K562 (cell line): ENCODE data around the gene RNASE8. TPM values are rescaled to one million over a fixed set of nuclear protein-coding genes. Genes with fewer than 3 reads are reported as not detected.

Experiments
- ATAC-seq: fragments of 200-7000 bp; cut with Tn5 transposase; 3 replicates; pipeline ENCODE4 v1.9.1; 2020; ENCODE audit warnings: moderate library complexity
- BruUV-seq: library from RNA; stranded (reverse); fragments of 400-500 nt; replicated peaks from 2 replicates; lab custom pipeline; 2021; lab: Mats Ljungman, UMichigan
- CTCF ChIA-PET: fragments of 300-600 bp; formaldehyde crosslinking; extraction: SDS; loops from one replicate; lab custom pipeline; 2021; ENCODE audit warnings: low intra/inter-chr PET ratio; lab: Yijun Ruan, JAX
- POLR2A ChIA-PET: fragments of 300-600, 350-650 bp; sonication (Branson Sonifier 250); formaldehyde crosslinking; extraction: SDS; loops from one replicate; lab custom pipeline; 2021; ENCODE audit warnings: antibody characterized with exemption, inconsistent platforms; lab: Yijun Ruan, JAX
- DNase-seq, 4 experiments: peaks; one replicate each; pipeline versions ENCODE4 v3.0.0 to v3.0.0-alpha.2; 2011 to 2018; ENCODE audit warnings: low spot score in 3 of 4, mixed read lengths in 3 of 4; ENCODE audit errors: extremely low read depth in 1 of 4
- FAIRE-seq: peaks from 2 replicates; lab custom pipeline; 2011; peaks lifted over from hg19 to GRCh38; lab: Jason Lieb, UNC
- H2AFZ ChIP-seq: 2 replicates; pipeline ENCODE4 v1.6.0; 2011; ENCODE audit warnings: low read depth, low read length, control low read depth, inconsistent platforms
- H3K27ac ChIP-seq: fragments of 200-600 bp; 3 replicates; pipeline ENCODE4 v1.8.0; 2011; ENCODE audit warnings: low read depth, mild to moderate bottlenecking, control low read depth, inconsistent platforms, low read length, moderate library complexity, mixed read lengths; ENCODE audit errors: extremely low read depth
- H3K27me3 ChIP-seq, 2 experiments: fragments of 300-600 bp in 1 of 2; 2 replicates in 1 of 2; 3 replicates in 1 of 2; pipeline versions ENCODE4 v1.6.0 to v1.8.0; 2011; ENCODE audit warnings: inconsistent platforms in 2 of 2, low read length in 2 of 2, mild to moderate bottlenecking in 1 of 2, mixed read lengths in 1 of 2, moderate library complexity in 1 of 2; ENCODE audit not compliant: control insufficient read depth in 2 of 2, insufficient read depth in 2 of 2
- H3K36me3 ChIP-seq: fragments of 300-600 bp; 3 replicates; pipeline ENCODE4 v1.8.0; 2011; ENCODE audit warnings: mild to moderate bottlenecking, low read length, inconsistent platforms; ENCODE audit not compliant: control insufficient read depth, insufficient read depth
- H3K4me1 ChIP-seq, 2 experiments: fragments of 200-600 bp in 1 of 2; replicated peaks in 1 of 2; 2 replicates in 1 of 2; 3 replicates in 1 of 2; pipeline versions ENCODE4 v1.5.1 to v1.8.0; 2011; ENCODE audit warnings: inconsistent platforms in 2 of 2, low read length in 2 of 2, mild to moderate bottlenecking in 1 of 2, mixed read lengths in 1 of 2, moderate library complexity in 1 of 2; ENCODE audit not compliant: control insufficient read depth in 2 of 2, insufficient read depth in 2 of 2
- H3K4me2 ChIP-seq: 2 replicates; pipeline ENCODE4 v1.6.1; 2011; ENCODE audit warnings: low read length, control low read depth, inconsistent platforms, mixed read lengths; ENCODE audit not compliant: insufficient read depth
- H3K4me3 ChIP-seq: fragments of 200-600 bp; sonication (generic), shearing (Covaris generic); 2 replicates; pipeline ENCODE4 v1.5.1; 2016; ENCODE audit warnings: control low read depth, inconsistent platforms
- H3K79me2 ChIP-seq: fragments of 200-600 bp; 3 replicates; pipeline ENCODE4 v1.8.0; 2011; ENCODE audit warnings: low read length, inconsistent platforms; ENCODE audit not compliant: control insufficient read depth, insufficient read depth
- H3K9ac ChIP-seq, 2 experiments: 2 replicates each; pipeline versions ENCODE4 v1.6.0 to v1.6.1; 2011; ENCODE audit warnings: low read depth in 2 of 2, low read length in 2 of 2, control low read depth in 1 of 2, inconsistent platforms in 1 of 2, mild to moderate bottlenecking in 1 of 2, mixed read lengths in 1 of 2; ENCODE audit not compliant: insufficient read depth in 1 of 2
- H3K9me1 ChIP-seq: one replicate; pipeline ENCODE4 v1.6.0; 2011; ENCODE audit warnings: inconsistent platforms, mild to moderate bottlenecking, low read length, moderate library complexity; ENCODE audit not compliant: control insufficient read depth, insufficient read depth
- H3K9me3 ChIP-seq: replicated peaks from 2 replicates; pipeline ENCODE4 v1.5.1; 2011; ENCODE audit warnings: low read depth, low read length, inconsistent platforms; ENCODE audit not compliant: control insufficient read depth, insufficient read depth
- H4K20me1 ChIP-seq: replicated peaks from 2 replicates; pipeline ENCODE4 v1.6.1; 2011; ENCODE audit warnings: low read length, inconsistent platforms, mixed read lengths; ENCODE audit not compliant: control insufficient read depth, insufficient read depth
- ETV1 ChIP-seq: fragments of 450-650 bp; conservative IDR thresholded peaks from 2 replicates; pipeline ENCODE4 v1.6.1; 2016; ENCODE audit warnings: missing genetic modification characterization, control low read depth, low read depth, missing compliant biosample characterization
- MXI1 ChIP-seq: IDR thresholded peaks from 2 replicates; pipeline ENCODE4 v1.6.1; 2011; ENCODE audit warnings: low read depth, mild to moderate bottlenecking, improper control_type of control experiment, low read length
- NFYB ChIP-seq: IDR thresholded peaks from 2 replicates; pipeline ENCODE4 v1.6.1; 2011; ENCODE audit warnings: mild to moderate bottlenecking, moderate library complexity; ENCODE audit not compliant: insufficient read length; ENCODE audit errors: extremely low read depth
- PHF20 ChIP-seq: fragments of 450-650 bp; IDR thresholded peaks from 2 replicates; pipeline ENCODE4 v1.6.1; 2018; ENCODE audit not compliant: partially characterized antibody
- POLR3G ChIP-seq: IDR thresholded peaks from 2 replicates; pipeline ENCODE4 v1.6.1; 2011; ENCODE audit not compliant: insufficient read length, insufficient replicate concordance; ENCODE audit errors: extremely low read depth
- RAD51 ChIP-seq: fragments of 450-650 bp; IDR thresholded peaks from 2 replicates; pipeline ENCODE4 v1.7.1; 2016; ENCODE audit warnings: low read depth, mild to moderate bottlenecking, borderline replicate concordance
- SMARCA4 ChIP-seq: fragments of 450-650 bp; IDR thresholded peaks from 2 replicates; pipeline ENCODE4 v1.6.1; 2016
- TAF15 ChIP-seq: fragments of 200-400 bp; formaldehyde crosslinking; IDR thresholded peaks from 2 replicates; pipeline ENCODE4 v1.6.1; 2017; ENCODE audit warnings: mild to moderate bottlenecking, low read depth, low read length, moderate library complexity
- U2AF1 ChIP-seq: fragments of 200-400 bp; formaldehyde crosslinking; optimal IDR thresholded peaks from 2 replicates; pipeline ENCODE3; 2017; ENCODE audit warnings: mild to moderate bottlenecking, low read depth, low read length, moderate library complexity
- ZFP36 ChIP-seq: fragments of 150-350 bp; IDR thresholded peaks from 2 replicates; pipeline ENCODE4 v1.6.1; 2018; ENCODE audit warnings: low read length, low read depth; ENCODE audit not compliant: partially characterized antibody
- ZFX ChIP-seq: sonication (generic); formaldehyde crosslinking; IDR thresholded peaks from 2 replicates; pipeline ENCODE4 v1.8.0; 2022; ENCODE audit warnings: mild to moderate bottlenecking, missing genetic modification reagents, moderate library complexity
- ZNF253 ChIP-seq: fragments of 250-450 bp; sonication (Bioruptor Pico); conservative IDR thresholded peaks from 2 replicates; pipeline ENCODE4 v1.6.1; 2021; ENCODE audit warnings: mild to moderate bottlenecking
- ZNF354B ChIP-seq: fragments of 250-450 bp; sonication (Bioruptor Pico); IDR thresholded peaks from 2 replicates; pipeline ENCODE4 v1.4.0; 2020
- WGBS: fragments of 100-300 bp; shearing (Covaris generic); methylation state at CpG from one replicate; pipeline ENCODE4 v1.1.6; 2016; ENCODE audit warnings: low coverage, mixed read lengths; ENCODE audit not compliant: insufficient coverage; ENCODE audit errors: missing lambda C conversion rate; 5-methylcytosine and 5-hydroxymethylcytosine counted together
- in situ Hi-C: fragments of 300-500 bp; cut with MboI; formaldehyde crosslinking; loops from 4 replicates; pipeline ENCODE4 v1.15.0; 2018; ENCODE audit warnings: inconsistent platforms, mixed read lengths
- intact Hi-C: fragments of 100-400 bp; cut with micrococcal nuclease; formaldehyde crosslinking; loops from 2 replicates; pipeline ENCODE4 v1.14.2; 2022
- polyA plus RNA-seq, 8 experiments: library from polyadenylated mRNA; depleted of rRNA in 4 of 8; stranded (reverse) in 5 of 8; unstranded in 3 of 8; fragments of >200 nt; fragmentation: Nextera tagmentation in 2 of 8; fragmentation: Illumina TruSeq in 1 of 8; extraction: Ambion mirVana in 2 of 8; extraction: Trizol in 1 of 8; gene quantifications; 2 replicates each; pipeline versions ENCODE4 v1.2.1 to v1.2.3, GENCODE V29; 2011 to 2014; ENCODE audit warnings: inconsistent platforms in 1 of 8, missing spikeins in 1 of 8
- total RNA-seq, 7 experiments: library from RNA; depleted of rRNA in 6 of 7; stranded (reverse); fragments of >200 nt in 6 of 7; fragmentation: Illumina TruSeq in 2 of 7; extraction: Trizol in 2 of 7; gene quantifications; 2 replicates each; pipeline versions ENCODE4 v1.2.1 to v1.2.3, GENCODE V29; 2011 to 2021; ENCODE audit warnings: low replicate concordance in 1 of 7
- TF ChIP-seq, protein P1 (sequence below): fragments of 450-650 bp; IDR thresholded peaks from 2 replicates; pipeline ENCODE4 v1.6.1; 2018; ENCODE audit warnings: mild to moderate bottlenecking, low read depth; ENCODE audit not compliant: partially characterized antibody
- TF ChIP-seq, protein P2 (sequence below): fragments of 450-650 bp; IDR thresholded peaks from 2 replicates; pipeline ENCODE4 v1.6.1; 2018; ENCODE audit not compliant: partially characterized antibody

RNASE8 gene
- total and polyA plus RNA-seq, 9 of the 15 experiments (the other 6 are each of a cell fraction or from before 2014, with no cell fraction given), result not detected

DNA sequence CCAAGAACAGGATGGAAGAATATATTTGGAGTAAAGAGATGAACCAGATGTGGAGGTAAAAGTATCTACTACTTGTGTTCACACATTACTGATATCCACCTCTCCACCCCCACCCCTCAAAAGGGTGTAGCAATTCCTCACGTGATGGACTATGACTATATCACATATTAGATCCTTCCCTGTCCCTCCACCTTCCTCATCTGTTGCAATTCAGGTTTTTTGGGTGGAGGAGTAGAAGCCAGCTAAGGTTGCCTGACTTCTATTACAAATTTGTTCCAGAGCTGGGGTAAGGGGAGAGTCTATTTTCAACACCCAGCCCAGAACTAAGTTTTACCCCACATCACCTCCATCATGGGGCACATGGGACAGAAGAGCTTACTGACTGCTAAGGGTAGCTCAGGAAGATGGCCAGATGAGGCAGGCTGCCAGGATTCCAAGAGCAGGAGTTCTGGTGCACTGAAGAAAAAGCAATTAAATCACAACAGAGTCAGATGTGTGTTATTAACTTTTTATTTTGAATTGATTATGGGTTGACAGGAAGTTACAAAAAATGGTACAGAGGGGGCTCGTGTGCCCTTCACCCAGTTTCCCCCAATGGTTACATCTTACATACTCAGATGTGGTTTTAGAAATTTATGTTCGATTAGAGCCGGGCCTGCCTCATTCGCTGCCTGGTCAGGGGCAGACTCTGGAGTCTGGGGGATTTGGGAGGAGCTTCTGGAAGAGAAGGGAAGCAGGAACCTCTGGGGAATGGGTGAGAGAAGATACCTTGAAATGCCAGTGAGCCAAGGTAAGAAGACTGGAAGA lies 25.1 kb upstream of the RNASE8 start (continued):
- TF ChIP-seq, protein P1, sequence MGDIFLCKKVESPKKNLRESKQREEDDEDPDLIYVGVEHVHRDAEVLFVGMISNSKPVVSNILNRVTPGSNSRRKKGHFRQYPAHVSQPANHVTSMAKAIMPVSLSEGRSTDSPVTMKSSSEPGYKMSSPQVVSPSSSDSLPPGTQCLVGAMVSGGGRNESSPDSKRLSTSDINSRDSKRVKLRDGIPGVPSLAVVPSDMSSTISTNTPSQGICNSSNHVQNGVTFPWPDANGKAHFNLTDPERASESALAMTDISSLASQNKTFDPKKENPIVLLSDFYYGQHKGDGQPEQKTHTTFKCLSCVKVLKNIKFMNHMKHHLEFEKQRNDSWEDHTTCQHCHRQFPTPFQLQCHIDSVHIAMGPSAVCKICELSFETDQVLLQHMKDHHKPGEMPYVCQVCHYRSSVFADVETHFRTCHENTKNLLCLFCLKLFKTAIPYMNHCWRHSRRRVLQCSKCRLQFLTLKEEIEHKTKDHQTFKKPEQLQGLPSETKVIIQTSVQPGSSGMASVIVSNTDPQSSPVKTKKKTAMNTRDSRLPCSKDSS, result no peak
- TF ChIP-seq ZNF354B (CRISPR knock-in tag), result no peak

DNA sequence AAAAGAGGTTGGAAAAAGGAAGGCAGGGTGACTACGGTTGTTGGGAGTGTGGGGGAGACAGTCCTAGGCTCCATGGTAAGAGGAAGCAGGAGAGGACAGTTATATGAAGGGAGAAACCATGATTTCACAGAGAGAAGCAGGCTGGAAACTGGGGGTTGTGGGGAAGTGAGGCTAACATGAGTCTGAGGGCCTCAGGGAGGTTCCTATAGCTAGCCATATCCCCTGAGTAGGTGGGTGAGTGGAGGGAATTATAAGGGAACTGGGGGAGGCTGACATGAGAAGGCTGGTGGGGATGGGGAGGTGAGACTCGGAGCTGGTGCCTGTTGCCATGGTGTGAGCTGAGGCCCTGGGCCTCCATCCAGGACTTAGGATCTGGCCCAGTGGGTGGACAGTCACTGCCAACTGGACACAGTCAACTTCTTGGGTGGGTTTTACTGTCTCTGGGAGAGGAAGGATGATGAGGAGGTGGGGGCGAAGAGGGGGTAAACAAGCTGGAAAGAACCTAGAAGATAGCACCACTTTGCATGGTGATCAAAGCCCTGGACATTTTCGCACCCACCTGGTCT lies 24.4 kb upstream of the RNASE8 start:
- WGBS, result 57% methylated on average over 3 of the region's 4 CpGs
- H3K27me3 ChIP-seq, result no peaks in the 10 kb centered on the region
- H3K9me3 ChIP-seq, result no peaks in the 10 kb centered on the region
- ATAC-seq (no peak), FAIRE-seq (no peak), DNase-seq (no peak)
- no peak overlapping the region for H3K4me2 ChIP-seq
- no peak overlapping the region for H3K4me3 ChIP-seq
- no peaks in the 10 kb centered on the region for H4K20me1 ChIP-seq
- ChIA-PET CTCF (no interaction called here), POLR2A (interaction anchor here (0.7 kb wide), 2 partner anchors 10 to 1009 kb away, joined by 3 read pairs; no protein-coding TSS in a partner anchor)
- H3K4me1 ChIP-seq, result peaks cover 0 to 7% of the 10 kb centered on the region in 2 experiments; a peak in 3 of 5 replicates
- H3K27ac ChIP-seq, result no peak overlapping the region
- H3K9ac ChIP-seq, result no peak overlapping the region; a peak in 1 of 4 replicates
- no peak overlapping the region for H2AFZ ChIP-seq
- intact Hi-C loops, result no loop called here
- no peaks in the 10 kb centered on the region for H3K36me3 ChIP-seq
- no TSS peak for BruUV-seq
- no peaks in the 10 kb centered on the region for H3K79me2 ChIP-seq
- no peaks in the 10 kb centered on the region for H3K9me1 ChIP-seq
- in situ Hi-C loops, result no loop called here
- TF ChIP-seq RAD51 (no peak), TAF15 (no peak), ZNF253 (no peak), SMARCA4 (no peak), PHF20 (no peak), POLR3G (no peak), MXI1 (no peak), ZFP36 (no peak), U2AF1 (no peak), ETV1 (tag) (no peak), NFYB (no peak), ZFX (CRISPR knock-in tag) (no peak)
- TF ChIP-seq, protein P2, sequence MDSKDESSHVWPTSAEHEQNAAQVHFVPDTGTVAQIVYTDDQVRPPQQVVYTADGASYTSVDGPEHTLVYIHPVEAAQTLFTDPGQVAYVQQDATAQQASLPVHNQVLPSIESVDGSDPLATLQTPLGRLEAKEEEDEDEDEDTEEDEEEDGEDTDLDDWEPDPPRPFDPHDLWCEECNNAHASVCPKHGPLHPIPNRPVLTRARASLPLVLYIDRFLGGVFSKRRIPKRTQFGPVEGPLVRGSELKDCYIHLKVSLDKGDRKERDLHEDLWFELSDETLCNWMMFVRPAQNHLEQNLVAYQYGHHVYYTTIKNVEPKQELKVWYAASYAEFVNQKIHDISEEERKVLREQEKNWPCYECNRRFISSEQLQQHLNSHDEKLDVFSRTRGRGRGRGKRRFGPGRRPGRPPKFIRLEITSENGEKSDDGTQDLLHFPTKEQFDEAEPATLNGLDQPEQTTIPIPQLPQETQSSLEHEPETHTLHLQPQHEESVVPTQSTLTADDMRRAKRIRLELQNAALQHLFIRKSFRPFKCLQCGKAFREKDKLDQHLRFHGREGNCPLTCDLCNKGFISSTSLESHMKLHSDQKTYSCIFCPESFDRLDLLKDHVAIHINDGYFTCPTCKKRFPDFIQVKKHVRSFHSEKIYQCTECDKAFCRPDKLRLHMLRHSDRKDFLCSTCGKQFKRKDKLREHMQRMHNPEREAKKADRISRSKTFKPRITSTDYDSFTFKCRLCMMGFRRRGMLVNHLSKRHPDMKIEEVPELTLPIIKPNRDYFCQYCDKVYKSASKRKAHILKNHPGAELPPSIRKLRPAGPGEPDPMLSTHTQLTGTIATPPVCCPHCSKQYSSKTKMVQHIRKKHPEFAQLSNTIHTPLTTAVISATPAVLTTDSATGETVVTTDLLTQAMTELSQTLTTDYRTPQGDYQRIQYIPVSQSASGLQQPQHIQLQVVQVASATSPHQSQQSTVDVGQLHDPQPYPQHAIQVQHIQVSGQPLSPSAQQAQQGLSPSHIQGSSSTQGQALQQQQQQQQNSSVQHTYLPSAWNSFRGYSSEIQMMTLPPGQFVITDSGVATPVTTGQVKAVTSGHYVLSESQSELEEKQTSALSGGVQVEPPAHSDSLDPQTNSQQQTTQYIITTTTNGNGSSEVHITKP, result no peak
